ENCODE measurements around the gene SCN9A. TPM values are rescaled to one million over a fixed set of nuclear protein-coding genes. Genes with fewer than 3 reads are reported as not detected.

SCN9A gene
- total and polyA plus RNA-seq, 5 donors from 2014 or later: 0.57 TPM; not detected in 4

- DNase-seq: no peak
- H3K36me3 ChIP-seq (ENCODE audit: control insufficient read depth, insufficient read depth, low read length): no peaks in the 10 kb centered on the region
- H3K27ac ChIP-seq (ENCODE audit: insufficient read depth, low read length, poor library complexity, severe bottlenecking): no peak overlapping the region
- H3K27me3 ChIP-seq (ENCODE audit: control insufficient read depth, insufficient read depth, low read length): no peaks in the 10 kb centered on the region
- H3K9me3 Mint-ChIP-seq: peaks cover 0 to 1% (median 0%) of the 10 kb centered on the region in 7 donors
- H3K4me3 Mint-ChIP-seq: no peak overlapping the region
- no peaks in the 10 kb centered on the region for H3K27me3 Mint-ChIP-seq
- no peaks in the 10 kb centered on the region for H3K4me1 ChIP-seq (ENCODE audit: control insufficient read depth, insufficient read depth, low read length, poor library complexity, severe bottlenecking)
- H3K36me3 Mint-ChIP-seq: no peaks in the 10 kb centered on the region
- H3K9me3 ChIP-seq (ENCODE audit: control insufficient read depth in 2 of 2, low read length in 2 of 2): no peaks in the 10 kb centered on the region
- no peaks in the 10 kb centered on the region for H3K4me1 Mint-ChIP-seq
- ATAC-seq (ENCODE audit: low read depth in 2 of 2): no peak
- no peak overlapping the region for H3K27ac Mint-ChIP-seq
- no peak overlapping the region for H3K4me3 ChIP-seq (ENCODE audit: low read depth, low read length)
These were observed 9.6 kb upstream of the SCN9A start for GRCh38 chr2:166385313-166385712.

- H3K4me3 Mint-ChIP-seq: no peak overlapping the region
- ATAC-seq (ENCODE audit: low read depth in 2 of 2) (no peak), DNase-seq (peak in 1 of 3 donors; percentile 10)
These were observed 9.0 kb upstream of the SCN9A start for GRCh38 chr2:166384774-166385173.

GRCh38 chr2:166382448-166382847, 6.7 kb upstream of the SCN9A start:
- ATAC-seq (ENCODE audit: low read depth in 2 of 2) (no peak), DNase-seq (no peak)
- Histone ChIP-seq H3K9me3 (ENCODE audit: control insufficient read depth in 2 of 2, low read length in 2 of 2) (no peaks in the 10 kb centered on the region), H3K4me1 (ENCODE audit: control insufficient read depth, insufficient read depth, low read length, poor library complexity, severe bottlenecking) (no peaks in the 10 kb centered on the region), H3K36me3 (ENCODE audit: control insufficient read depth, insufficient read depth, low read length) (no peaks in the 10 kb centered on the region), H3K27me3 (ENCODE audit: control insufficient read depth, insufficient read depth, low read length) (no peaks in the 10 kb centered on the region), H3K27ac (ENCODE audit: insufficient read depth, low read length, poor library complexity, severe bottlenecking) (no peak overlapping the region), H3K4me3 (ENCODE audit: low read depth, low read length) (no peak overlapping the region)
- Mint-ChIP-seq H3K4me1 (no peaks in the 10 kb centered on the region), H3K36me3 (no peaks in the 10 kb centered on the region), H3K4me3 (no peak overlapping the region), H3K9me3 (peaks cover 0 to 3% (median 0%) of the 10 kb centered on the region in 7 donors), H3K27ac (no peak overlapping the region), H3K27me3 (no peaks in the 10 kb centered on the region)

More at GRCh38 chr2:166384774-166385173, 9.0 kb upstream of the SCN9A start:
- no peaks in the 10 kb centered on the region for H3K36me3 Mint-ChIP-seq
- Histone ChIP-seq H3K27me3 (ENCODE audit: control insufficient read depth, insufficient read depth, low read length) (no peaks in the 10 kb centered on the region), H3K4me3 (ENCODE audit: low read depth, low read length) (no peak overlapping the region), H3K4me1 (ENCODE audit: control insufficient read depth, insufficient read depth, low read length, poor library complexity, severe bottlenecking) (no peaks in the 10 kb centered on the region), H3K36me3 (ENCODE audit: control insufficient read depth, insufficient read depth, low read length) (no peaks in the 10 kb centered on the region), H3K9me3 (ENCODE audit: control insufficient read depth in 2 of 2, low read length in 2 of 2) (no peaks in the 10 kb centered on the region), H3K27ac (ENCODE audit: insufficient read depth, low read length, poor library complexity, severe bottlenecking) (no peak overlapping the region)
- no peaks in the 10 kb centered on the region for H3K27me3 Mint-ChIP-seq
- H3K27ac Mint-ChIP-seq: no peak overlapping the region
- H3K9me3 Mint-ChIP-seq: peaks cover 0 to 1% (median 0%) of the 10 kb centered on the region in 7 donors
- no peaks in the 10 kb centered on the region for H3K4me1 Mint-ChIP-seq

DNA sequence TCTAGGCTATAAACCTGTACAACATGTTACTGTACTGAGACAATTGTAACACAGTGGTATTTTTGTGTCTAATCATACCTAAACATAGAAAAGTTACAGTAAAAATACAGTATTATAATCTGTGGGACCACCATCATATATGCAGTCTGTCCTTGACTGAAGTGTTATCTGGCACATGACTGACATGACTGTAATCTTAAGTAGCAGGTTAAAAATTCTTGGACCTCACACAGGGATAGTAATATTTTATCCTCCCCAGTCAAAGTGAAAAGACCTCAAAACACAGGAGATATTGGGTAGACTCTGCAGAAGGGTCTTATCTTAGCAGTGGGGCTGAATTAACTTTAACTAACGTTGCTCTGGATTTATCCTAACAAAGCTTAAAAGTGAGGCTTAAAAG, 4.9 kb upstream of the SCN9A start:
- no peaks in the 10 kb centered on the region for H3K4me1 ChIP-seq (ENCODE audit: control insufficient read depth, insufficient read depth, low read length, poor library complexity, severe bottlenecking)
- no peaks in the 10 kb centered on the region for H3K36me3 Mint-ChIP-seq
- DNase-seq: no peak
- ATAC-seq (ENCODE audit: low read depth in 2 of 2): no peak
- peaks cover 7% of the 10 kb centered on the region for H3K27me3 Mint-ChIP-seq
- H3K4me1 Mint-ChIP-seq: peaks cover 0 to under 1% (median 0%) of the 10 kb centered on the region in 4 donors
- no peak overlapping the region for H3K27ac ChIP-seq (ENCODE audit: insufficient read depth, low read length, poor library complexity, severe bottlenecking)
- peaks cover 0 to 3% (median 0%) of the 10 kb centered on the region in 7 donors for H3K9me3 Mint-ChIP-seq
- no peak overlapping the region for H3K4me3 ChIP-seq (ENCODE audit: low read depth, low read length)
- no peak overlapping the region for H3K4me3 Mint-ChIP-seq
- no peaks in the 10 kb centered on the region for H3K27me3 ChIP-seq (ENCODE audit: control insufficient read depth, insufficient read depth, low read length)
- no peak overlapping the region for H3K27ac Mint-ChIP-seq
- H3K9me3 ChIP-seq (ENCODE audit: control insufficient read depth in 2 of 2, low read length in 2 of 2): no peaks in the 10 kb centered on the region
- no peaks in the 10 kb centered on the region for H3K36me3 ChIP-seq (ENCODE audit: control insufficient read depth, insufficient read depth, low read length)

GRCh38 chr2:166376873-166377272, 1.1 kb upstream of the SCN9A start:
- DNase-seq: no peak
- no peak overlapping the region for H3K4me3 ChIP-seq (ENCODE audit: low read depth, low read length)
- H3K9me3 ChIP-seq (ENCODE audit: control insufficient read depth in 2 of 2, low read length in 2 of 2): no peaks in the 10 kb centered on the region
- Mint-ChIP-seq H3K4me3 (no peak overlapping the region), H3K27ac (no peak overlapping the region), H3K9me3 (peaks cover 0 to 5% (median 0%) of the 10 kb centered on the region in 7 donors), H3K4me1 (peaks cover 0 to 11% (median 0%) of the 10 kb centered on the region in 4 donors), H3K36me3 (no peaks in the 10 kb centered on the region), H3K27me3 (peaks cover 20% of the 10 kb centered on the region)
- H3K36me3 ChIP-seq (ENCODE audit: control insufficient read depth, insufficient read depth, low read length): no peaks in the 10 kb centered on the region
- H3K27ac ChIP-seq (ENCODE audit: insufficient read depth, low read length, poor library complexity, severe bottlenecking): no peak overlapping the region
- H3K4me1 ChIP-seq (ENCODE audit: control insufficient read depth, insufficient read depth, low read length, poor library complexity, severe bottlenecking): no peaks in the 10 kb centered on the region
- H3K27me3 ChIP-seq (ENCODE audit: control insufficient read depth, insufficient read depth, low read length): no peaks in the 10 kb centered on the region
- no peak for ATAC-seq (ENCODE audit: low read depth in 2 of 2)

- ATAC-seq (ENCODE audit: low read depth in 2 of 2): no peak
- no peaks in the 10 kb centered on the region for H3K36me3 Mint-ChIP-seq
- H3K4me3 Mint-ChIP-seq: no peak overlapping the region
- peaks cover 20% of the 10 kb centered on the region for H3K27me3 Mint-ChIP-seq
- H3K36me3 ChIP-seq (ENCODE audit: control insufficient read depth, insufficient read depth, low read length): no peaks in the 10 kb centered on the region
- H3K27me3 ChIP-seq (ENCODE audit: control insufficient read depth, insufficient read depth, low read length): no peaks in the 10 kb centered on the region
- H3K9me3 ChIP-seq (ENCODE audit: control insufficient read depth in 2 of 2, low read length in 2 of 2): no peaks in the 10 kb centered on the region
- no peak overlapping the region for H3K27ac ChIP-seq (ENCODE audit: insufficient read depth, low read length, poor library complexity, severe bottlenecking)
- no peaks in the 10 kb centered on the region for H3K4me1 ChIP-seq (ENCODE audit: control insufficient read depth, insufficient read depth, low read length, poor library complexity, severe bottlenecking)
- no peak for DNase-seq
- H3K27ac Mint-ChIP-seq: no peak overlapping the region
- peaks cover 0 to 5% (median 0%) of the 10 kb centered on the region in 7 donors for H3K9me3 Mint-ChIP-seq
- H3K4me1 Mint-ChIP-seq: peaks cover 0 to 11% (median 0%) of the 10 kb centered on the region in 4 donors
- no peak overlapping the region for H3K4me3 ChIP-seq (ENCODE audit: low read depth, low read length)
These were observed 714 bp upstream of the SCN9A start for GRCh38 chr2:166376488-166376828.

DNA sequence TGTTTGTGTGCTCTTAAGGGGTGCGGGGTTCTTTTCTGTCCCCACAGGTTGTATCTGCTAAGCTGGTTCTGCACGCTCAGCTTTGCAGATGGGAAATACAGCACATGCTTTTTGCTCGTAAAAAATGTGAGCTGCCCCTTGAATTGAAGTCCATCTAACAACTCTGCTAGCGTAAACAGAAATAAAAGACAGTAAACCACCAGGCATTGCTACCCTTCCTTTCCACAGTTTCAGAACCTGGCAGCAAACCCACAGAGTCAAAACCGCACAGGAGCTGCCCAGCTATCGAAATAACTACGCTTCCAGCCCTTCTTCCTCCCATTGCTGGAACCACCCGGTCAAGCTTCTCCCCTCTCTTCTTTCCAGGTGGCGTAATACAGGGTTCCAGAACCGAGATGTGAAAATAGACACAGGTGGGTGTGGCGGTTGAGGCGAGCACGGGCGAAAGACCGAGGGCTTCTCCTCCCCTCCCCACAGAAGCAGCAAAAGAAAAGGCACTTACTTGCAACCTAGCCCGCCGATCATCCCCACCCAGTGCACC, 479 bp downstream of the SCN9A start:
- Mint-ChIP-seq H3K4me3 (peak overlapping the region in 3 of 4 donors; percentile 22 to 56 (median 24)), H3K4me1 (peaks cover 0 to 11% (median 0%) of the 10 kb centered on the region in 4 donors), H3K36me3 (no peaks in the 10 kb centered on the region), H3K27me3 (peaks cover 24% of the 10 kb centered on the region), H3K9me3 (peaks cover 0 to 5% (median 0%) of the 10 kb centered on the region in 7 donors), H3K27ac (no peak overlapping the region)
- Histone ChIP-seq H3K36me3 (ENCODE audit: control insufficient read depth, insufficient read depth, low read length) (no peaks in the 10 kb centered on the region), H3K4me3 (ENCODE audit: low read depth, low read length) (no peak overlapping the region), H3K27me3 (ENCODE audit: control insufficient read depth, insufficient read depth, low read length) (no peaks in the 10 kb centered on the region), H3K27ac (ENCODE audit: insufficient read depth, low read length, poor library complexity, severe bottlenecking) (no peak overlapping the region), H3K9me3 (ENCODE audit: control insufficient read depth in 2 of 2, low read length in 2 of 2) (no peaks in the 10 kb centered on the region), H3K4me1 (ENCODE audit: control insufficient read depth, insufficient read depth, low read length, poor library complexity, severe bottlenecking) (no peaks in the 10 kb centered on the region)
- peak in 1 of 3 donors; percentile 1 for DNase-seq
- ATAC-seq (ENCODE audit: low read depth in 2 of 2): no peak

- no peaks in the 10 kb centered on the region for H3K27me3 ChIP-seq (ENCODE audit: control insufficient read depth, insufficient read depth, low read length)
- no peak overlapping the region for H3K4me3 ChIP-seq (ENCODE audit: low read depth, low read length)
- no peaks in the 10 kb centered on the region for H3K4me1 ChIP-seq (ENCODE audit: control insufficient read depth, insufficient read depth, low read length, poor library complexity, severe bottlenecking)
- no peaks in the 10 kb centered on the region for H3K36me3 ChIP-seq (ENCODE audit: control insufficient read depth, insufficient read depth, low read length)
- Mint-ChIP-seq H3K9me3 (peaks cover 0 to 5% (median 0%) of the 10 kb centered on the region in 7 donors), H3K4me1 (peaks cover 0 to 11% (median 0%) of the 10 kb centered on the region in 4 donors), H3K36me3 (no peaks in the 10 kb centered on the region), H3K4me3 (no peak overlapping the region), H3K27ac (no peak overlapping the region), H3K27me3 (peaks cover 24% of the 10 kb centered on the region)
- H3K27ac ChIP-seq (ENCODE audit: insufficient read depth, low read length, poor library complexity, severe bottlenecking): no peak overlapping the region
- no peak for ATAC-seq (ENCODE audit: low read depth in 2 of 2)
- no peak for DNase-seq
- H3K9me3 ChIP-seq (ENCODE audit: control insufficient read depth in 2 of 2, low read length in 2 of 2): no peaks in the 10 kb centered on the region
These were observed 1.8 kb downstream of the SCN9A start for GRCh38 chr2:166373951-166374350.

All from CD4-positive, CD25-positive, alpha-beta regulatory T cell (primary cell).